IMR-90 (cell line): ENCODE results near the gene SARS1. TPM values are rescaled to one million over a fixed set of nuclear protein-coding genes. Genes with fewer than 3 reads are reported as not detected.

Source experiments
- ATAC-seq: fragments of 200-7000 bp; cut with Tn5 transposase; 2 replicates; pipeline ENCODE4 v1.9.1; 2020; ENCODE audit warnings: low read depth, mild to moderate bottlenecking, moderate library complexity
- BruUV-seq: library from RNA; stranded (reverse); fragments of 400-500 nt; replicated peaks from 2 replicates; lab custom pipeline; 2021; lab: Mats Ljungman, UMichigan
- CTCF ChIA-PET: fragments of 300-600 bp; formaldehyde crosslinking; extraction: SDS; loops from one replicate; lab custom pipeline; 2021; ENCODE audit warnings: antibody characterized with exemption; lab: Yijun Ruan, JAX
- POLR2A ChIA-PET: fragments of 300-600 bp; sonication (Branson Sonifier 250); formaldehyde crosslinking; loops from one replicate; lab custom pipeline; 2022; ENCODE audit warnings: antibody characterized with exemption; ENCODE audit not compliant: unreplicated experiment; lab: Charles Lee
- DNase-seq: peaks from one replicate; pipeline ENCODE4 v3.0.0; 2013
- H2AFZ ChIP-seq: replicated peaks from 2 replicates; pipeline ENCODE3; 2013; ENCODE audit warnings: low read length, mild to moderate bottlenecking; ENCODE audit not compliant: poor library complexity
- H2AK5ac ChIP-seq: 2 replicates; pipeline ENCODE4 v1.6.1; 2013; ENCODE audit warnings: low read depth, low read length, inconsistent platforms
- H2AK9ac ChIP-seq: replicated peaks from 2 replicates; pipeline ENCODE3; 2013; ENCODE audit warnings: mild to moderate bottlenecking, low read depth, low read length, moderate library complexity; ENCODE audit not compliant: poor library complexity
- H2BK120ac ChIP-seq: 2 replicates; pipeline ENCODE4 v1.6.1; 2013; ENCODE audit warnings: low read depth, low read length, inconsistent platforms
- H2BK15ac ChIP-seq: 3 replicates; pipeline ENCODE4 v1.6.1; 2013; ENCODE audit warnings: low read depth, low read length, inconsistent platforms
- H2BK20ac ChIP-seq: 2 replicates; pipeline ENCODE4 v1.6.1; 2013; ENCODE audit warnings: low read depth, mild to moderate bottlenecking, inconsistent platforms, low read length, moderate library complexity
- H2BK5ac ChIP-seq: 2 replicates; pipeline ENCODE4 v1.6.1; 2013; ENCODE audit warnings: mild to moderate bottlenecking, low read depth, low read length, inconsistent platforms; ENCODE audit not compliant: poor library complexity, severe bottlenecking
- H3K14ac ChIP-seq: replicated peaks from 2 replicates; pipeline ENCODE4 v1.6.1; 2013; ENCODE audit warnings: low read depth, low read length, inconsistent platforms
- H3K18ac ChIP-seq: 2 replicates; pipeline ENCODE4 v1.6.1; 2013; ENCODE audit warnings: low read depth, low read length, control low read depth
- H3K23ac ChIP-seq: 2 replicates; pipeline ENCODE4 v1.6.1; 2013; ENCODE audit warnings: low read depth, low read length, inconsistent platforms
- H3K27ac ChIP-seq: 2 replicates; pipeline ENCODE4 v1.5.1; 2013; ENCODE audit warnings: mild to moderate bottlenecking, control low read depth, low read length; ENCODE audit not compliant: insufficient read depth
- H3K27me3 ChIP-seq: 2 replicates; pipeline ENCODE4 v1.6.1; 2013; ENCODE audit warnings: low read length; ENCODE audit not compliant: control insufficient read depth, insufficient read depth
- H3K36me3 ChIP-seq: 2 replicates; pipeline ENCODE4 v1.6.1; 2013; ENCODE audit warnings: low read length, mixed read lengths; ENCODE audit not compliant: control insufficient read depth, insufficient read depth
- H3K4ac ChIP-seq: 2 replicates; pipeline ENCODE4 v1.6.1; 2013; ENCODE audit warnings: low read depth, low read length, inconsistent platforms
- H3K4me1 ChIP-seq: 2 replicates; pipeline ENCODE4 v1.6.1; 2013; ENCODE audit warnings: low read length, mixed read lengths; ENCODE audit not compliant: control insufficient read depth, insufficient read depth
- H3K4me2 ChIP-seq: 2 replicates; pipeline ENCODE4 v1.6.1; 2013; ENCODE audit warnings: low read depth, mild to moderate bottlenecking, control low read depth, low read length, moderate library complexity
- H3K4me3 ChIP-seq: 2 replicates; pipeline ENCODE4 v1.5.1; 2013; ENCODE audit warnings: low read depth, mild to moderate bottlenecking, control low read depth, low read length, moderate library complexity; ENCODE audit not compliant: insufficient read depth
- H3K56ac ChIP-seq: 2 replicates; pipeline ENCODE4 v1.6.1; 2013; ENCODE audit warnings: low read length, inconsistent platforms; ENCODE audit not compliant: insufficient read depth; ENCODE audit errors: extremely low read depth
- H3K79me1 ChIP-seq, 2 experiments: 2 replicates each; pipeline ENCODE4 v1.6.1; 2013; ENCODE audit warnings: low read length in 2 of 2, inconsistent platforms in 1 of 2, low read depth in 1 of 2
- H3K9ac ChIP-seq: 2 replicates; pipeline ENCODE4 v1.6.1; 2013; ENCODE audit warnings: low read depth, low read length, control low read depth
- H3K9me1 ChIP-seq: 2 replicates; pipeline ENCODE4 v1.6.1; 2013; ENCODE audit warnings: low read length, inconsistent platforms; ENCODE audit not compliant: insufficient read depth
- H3K9me3 ChIP-seq: 2 replicates; pipeline ENCODE4 v1.6.1; 2013; ENCODE audit warnings: low read length; ENCODE audit not compliant: control insufficient read depth, insufficient read depth
- H4K20me1 ChIP-seq: 2 replicates; pipeline ENCODE4 v1.6.1; 2013; ENCODE audit warnings: low read length, inconsistent platforms; ENCODE audit not compliant: insufficient read depth
- H4K5ac ChIP-seq: 2 replicates; pipeline ENCODE4 v1.6.1; 2013; ENCODE audit warnings: mild to moderate bottlenecking, low read depth, low read length, control low read depth
- H4K8ac ChIP-seq, 2 experiments: 2 replicates each; pipeline ENCODE4 v1.6.1; 2013; ENCODE audit warnings: low read depth in 2 of 2, low read length in 2 of 2, control low read depth in 1 of 2, inconsistent platforms in 1 of 2
- H4K91ac ChIP-seq: 2 replicates; pipeline ENCODE4 v1.6.1; 2013; ENCODE audit warnings: low read depth, low read length, inconsistent platforms; ENCODE audit not compliant: insufficient read depth
- BHLHE40 ChIP-seq: fragments of 150-350 bp; IDR thresholded peaks from 2 replicates; pipeline ENCODE4 v1.6.1; 2016; ENCODE audit warnings: mild to moderate bottlenecking, low read depth, low read length
- CEBPB ChIP-seq: IDR thresholded peaks from 2 replicates; pipeline ENCODE4 v1.6.1; 2012; ENCODE audit warnings: low read depth, low read length, improper control_type of control experiment
- CHD1 ChIP-seq: IDR thresholded peaks from 2 replicates; pipeline ENCODE4 v1.6.1; 2012; ENCODE audit warnings: low read depth, low read length, improper control_type of control experiment
- FOS ChIP-seq: fragments of 150-350 bp; IDR thresholded peaks from 2 replicates; pipeline ENCODE4 v1.6.1; 2016; ENCODE audit warnings: low read depth, low read length
- MAFK ChIP-seq: IDR thresholded peaks from 2 replicates; pipeline ENCODE4 v1.6.1; 2012; ENCODE audit warnings: low read depth, low read length, improper control_type of control experiment
- MAZ ChIP-seq: IDR thresholded peaks from 2 replicates; pipeline ENCODE4 v1.6.1; 2012; ENCODE audit warnings: low read depth, mild to moderate bottlenecking, low read length, improper control_type of control experiment, moderate library complexity, borderline replicate concordance
- MXI1 ChIP-seq: IDR thresholded peaks from 2 replicates; pipeline ENCODE4 v1.6.1; 2012; ENCODE audit warnings: low read depth, mild to moderate bottlenecking, low read length, moderate library complexity, borderline replicate concordance
- NFE2L2 ChIP-seq: fragments of 150-350 bp; IDR thresholded peaks from 2 replicates; pipeline ENCODE4 v1.6.1; 2016; ENCODE audit warnings: low read depth, mild to moderate bottlenecking, low read length
- RCOR1 ChIP-seq: IDR thresholded peaks from 2 replicates; pipeline ENCODE4 v1.6.1; 2012; ENCODE audit warnings: mild to moderate bottlenecking, low read length, improper control_type of control experiment; ENCODE audit not compliant: insufficient replicate concordance
- RFX5 ChIP-seq: IDR thresholded peaks from 2 replicates; pipeline ENCODE4 v1.8.0; 2012; ENCODE audit warnings: low read depth, mild to moderate bottlenecking, low read length, moderate library complexity
- SMC3 ChIP-seq: fragments of 150-350 bp; IDR thresholded peaks from 2 replicates; pipeline ENCODE4 v1.6.1; 2016; ENCODE audit warnings: low read depth, mild to moderate bottlenecking, antibody characterized with exemption, low read length, moderate library complexity
- WGBS, 2 experiments: methylation state at CpG; one replicate each; pipeline versions ENCODE4 v1.1.5 to v1.1.7; 2013; ENCODE audit warnings: missing lambda C conversion rate in 2 of 2; ENCODE audit not compliant: insufficient read length in 1 of 2; ENCODE audit errors: extremely low coverage in 2 of 2; 5-methylcytosine and 5-hydroxymethylcytosine counted together
- dilution Hi-C: fragments of 300-500 bp; cut with HindIII; formaldehyde crosslinking; loops from one replicate; pipeline ENCODE4 v1.14.3; 2018; ENCODE audit warnings: low sequenced_read_pairs; ENCODE audit not compliant: unreplicated experiment
- in situ Hi-C: fragments of 300-500 bp; cut with MboI; formaldehyde crosslinking; loops from 3 replicates; pipeline ENCODE4 v1.14.3; 2019; ENCODE audit warnings: low sequenced_read_pairs, inconsistent platforms, mixed read lengths
- intact Hi-C: fragments of 100-400 bp; cut with micrococcal nuclease; formaldehyde crosslinking; loops from 2 replicates; pipeline ENCODE4 v1.10.0; 2022
- polyA plus RNA-seq, 3 experiments: library from polyadenylated mRNA; depleted of rRNA; stranded (reverse); fragments of >200 nt; gene quantifications; 2 replicates each; pipeline ENCODE4 v1.2.3, GENCODE V29; 2012; ENCODE audit warnings: low replicate concordance in 1 of 3
- total RNA-seq: library from RNA; depleted of rRNA; stranded (reverse); fragments of >200 nt; gene quantifications from 2 replicates; pipeline ENCODE4 v1.2.3, GENCODE V29; 2012
- TF ChIP-seq, protein P1 (sequence below): fragments of 150-350 bp; IDR thresholded peaks from 2 replicates; pipeline ENCODE4 v1.6.1; 2016; ENCODE audit warnings: low read depth, mild to moderate bottlenecking, low read length, moderate library complexity, borderline replicate concordance
- TF ChIP-seq, protein P2 (sequence below): fragments of 150-350 bp; IDR thresholded peaks from 2 replicates; pipeline ENCODE4 v1.6.1; 2017; ENCODE audit warnings: mild to moderate bottlenecking, antibody characterized with exemption, low read length, low read depth
- TF ChIP-seq, protein P3 (sequence below): conservative IDR thresholded peaks from 2 replicates; pipeline ENCODE4 v1.5.1; 2012; ENCODE audit warnings: mild to moderate bottlenecking, low read depth, low read length, improper control_type of control experiment

Gene SARS1
- total and polyA plus RNA-seq, 2 of the 4 experiments (the other 2 are of a cell fraction) = 231 to 348 TPM

DNA sequence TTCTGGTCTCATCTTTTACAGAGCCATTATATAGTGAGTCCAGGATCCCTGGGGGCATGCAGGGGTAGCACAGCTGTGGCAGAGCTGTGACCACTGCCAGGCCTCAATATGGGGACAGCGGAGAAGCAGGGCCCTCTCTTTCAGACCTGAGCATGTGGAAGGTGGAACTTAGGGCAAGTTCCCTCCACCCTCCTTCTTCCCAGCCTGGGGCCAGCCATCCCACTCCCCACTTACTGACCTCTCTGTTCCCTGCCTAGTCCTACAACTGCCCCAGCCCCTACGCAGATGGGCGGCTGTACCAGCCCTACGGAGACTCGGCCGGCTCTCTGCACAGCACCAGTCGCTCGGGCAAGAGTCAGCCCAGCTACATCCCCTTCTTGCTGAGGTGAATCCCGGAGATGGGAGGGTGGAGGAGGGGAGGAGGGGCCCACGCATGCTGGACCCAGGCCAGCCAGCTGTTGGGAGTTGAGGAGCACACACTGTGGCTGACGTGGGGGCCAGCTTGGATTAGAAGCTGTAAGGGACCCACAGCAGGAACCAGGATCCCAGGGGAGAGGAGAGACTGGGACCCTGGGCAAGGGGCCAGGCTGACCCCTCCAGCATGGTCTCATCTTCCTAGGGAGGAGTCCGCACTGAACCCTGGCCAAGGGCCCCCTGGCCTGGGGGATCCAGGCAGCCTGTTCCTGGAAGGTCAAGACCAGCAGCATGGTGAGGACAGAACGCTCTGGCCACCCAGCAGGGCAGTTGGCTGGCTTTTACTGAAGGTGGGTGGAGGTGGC lies 58.5 kb downstream of the SARS1 start:
- dilution Hi-C loops (no loop called here), in situ Hi-C loops (no loop called here), intact Hi-C loops (no loop called here)
- ATAC-seq = no peak
- Histone ChIP-seq H2BK20ac (no peak overlapping the region), H4K8ac (no peak overlapping the region), H2AK5ac (no peak overlapping the region), H3K4me3 (no peak overlapping the region), H3K4me2 (no peak overlapping the region), H3K18ac (no peak overlapping the region), H4K20me1 (no peaks in the 10 kb centered on the region), H2BK15ac (no peak overlapping the region), H3K27ac (no peak overlapping the region), H3K9me1 (peaks cover 4% of the 10 kb centered on the region; the same call in 1 of the 2 replicates), H3K9me3 (peaks cover 2% of the 10 kb centered on the region; the same call in 1 of the 2 replicates), H2BK5ac (no peak overlapping the region), H3K79me1 (peaks cover 0 to 2% of the 10 kb centered on the region in 2 experiments; a peak in 2 of 4 replicates), H3K4ac (peak overlapping the region; percentile 6; the same call in 1 of the 2 replicates), H4K5ac (no peak overlapping the region), H3K9ac (no peak overlapping the region), H3K23ac (no peak overlapping the region), H3K4me1 (peaks cover 12% of the 10 kb centered on the region), H3K27me3 (no peaks in the 10 kb centered on the region), H3K14ac (no peak overlapping the region), H2AK9ac (peak overlapping the region; percentile 68), H3K36me3 (peaks cover 2% of the 10 kb centered on the region; the same call in 1 of the 2 replicates), H3K56ac (no peak overlapping the region), H2BK120ac (no peak overlapping the region), H2AFZ (no peak overlapping the region), H4K91ac (no peak overlapping the region)
- no TSS peak for BruUV-seq
- 85% methylated on average over 4 of the region's 13 CpGs; no CpG with 5 or more reads in 1 of the 2 experiments for WGBS, 2 experiments
- ChIA-PET CTCF (no interaction called here), POLR2A (no interaction called here)
- DNase-seq = no peak
- TF ChIP-seq RCOR1 (no peak), NFE2L2 (no peak), MAZ (no peak), FOS (no peak), SMC3 (no peak), RFX5 (no peak), MXI1 (no peak), CEBPB (no peak), BHLHE40 (no peak), CHD1 (no peak), MAFK (no peak)
- TF ChIP-seq, protein P1, sequence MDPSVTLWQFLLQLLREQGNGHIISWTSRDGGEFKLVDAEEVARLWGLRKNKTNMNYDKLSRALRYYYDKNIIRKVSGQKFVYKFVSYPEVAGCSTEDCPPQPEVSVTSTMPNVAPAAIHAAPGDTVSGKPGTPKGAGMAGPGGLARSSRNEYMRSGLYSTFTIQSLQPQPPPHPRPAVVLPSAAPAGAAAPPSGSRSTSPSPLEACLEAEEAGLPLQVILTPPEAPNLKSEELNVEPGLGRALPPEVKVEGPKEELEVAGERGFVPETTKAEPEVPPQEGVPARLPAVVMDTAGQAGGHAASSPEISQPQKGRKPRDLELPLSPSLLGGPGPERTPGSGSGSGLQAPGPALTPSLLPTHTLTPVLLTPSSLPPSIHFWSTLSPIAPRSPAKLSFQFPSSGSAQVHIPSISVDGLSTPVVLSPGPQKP = no peak
- TF ChIP-seq, protein P2, sequence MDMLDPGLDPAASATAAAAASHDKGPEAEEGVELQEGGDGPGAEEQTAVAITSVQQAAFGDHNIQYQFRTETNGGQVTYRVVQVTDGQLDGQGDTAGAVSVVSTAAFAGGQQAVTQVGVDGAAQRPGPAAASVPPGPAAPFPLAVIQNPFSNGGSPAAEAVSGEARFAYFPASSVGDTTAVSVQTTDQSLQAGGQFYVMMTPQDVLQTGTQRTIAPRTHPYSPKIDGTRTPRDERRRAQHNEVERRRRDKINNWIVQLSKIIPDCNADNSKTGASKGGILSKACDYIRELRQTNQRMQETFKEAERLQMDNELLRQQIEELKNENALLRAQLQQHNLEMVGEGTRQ = no peak
- TF ChIP-seq, protein P3, sequence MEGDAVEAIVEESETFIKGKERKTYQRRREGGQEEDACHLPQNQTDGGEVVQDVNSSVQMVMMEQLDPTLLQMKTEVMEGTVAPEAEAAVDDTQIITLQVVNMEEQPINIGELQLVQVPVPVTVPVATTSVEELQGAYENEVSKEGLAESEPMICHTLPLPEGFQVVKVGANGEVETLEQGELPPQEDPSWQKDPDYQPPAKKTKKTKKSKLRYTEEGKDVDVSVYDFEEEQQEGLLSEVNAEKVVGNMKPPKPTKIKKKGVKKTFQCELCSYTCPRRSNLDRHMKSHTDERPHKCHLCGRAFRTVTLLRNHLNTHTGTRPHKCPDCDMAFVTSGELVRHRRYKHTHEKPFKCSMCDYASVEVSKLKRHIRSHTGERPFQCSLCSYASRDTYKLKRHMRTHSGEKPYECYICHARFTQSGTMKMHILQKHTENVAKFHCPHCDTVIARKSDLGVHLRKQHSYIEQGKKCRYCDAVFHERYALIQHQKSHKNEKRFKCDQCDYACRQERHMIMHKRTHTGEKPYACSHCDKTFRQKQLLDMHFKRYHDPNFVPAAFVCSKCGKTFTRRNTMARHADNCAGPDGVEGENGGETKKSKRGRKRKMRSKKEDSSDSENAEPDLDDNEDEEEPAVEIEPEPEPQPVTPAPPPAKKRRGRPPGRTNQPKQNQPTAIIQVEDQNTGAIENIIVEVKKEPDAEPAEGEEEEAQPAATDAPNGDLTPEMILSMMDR = no peak
